ENCODE data around the gene TNFAIP8.

The TNFAIP8 gene

GRCh38 chr5:119378075-119378700 is 22.4 kb downstream of the TNFAIP8 start:
- H3K9ac ChIP-seq (ENCODE audit: low read length) = no peak overlapping the region
- H3K36me3 ChIP-seq (ENCODE audit: control insufficient read depth, low read depth, low read length) = no peaks in the 10 kb centered on the region
- H3K4me1 ChIP-seq (ENCODE audit: control insufficient read depth, low read depth, low read length) = peaks cover 9% of the 10 kb centered on the region

GRCh38 chr5:119379096-119379495 is 23.3 kb downstream of the TNFAIP8 start:
- H3K9ac ChIP-seq (ENCODE audit: low read length) = no peak overlapping the region
- no peaks in the 10 kb centered on the region for H3K27me3 ChIP-seq (ENCODE audit: control insufficient read depth, insufficient read depth, low read length)
- H3K4me3 ChIP-seq (ENCODE audit: low read length) = no peak overlapping the region
- H3K4me1 ChIP-seq (ENCODE audit: control insufficient read depth, low read depth, low read length) = peaks cover 9% of the 10 kb centered on the region
- no peaks in the 10 kb centered on the region for H3K36me3 ChIP-seq (ENCODE audit: control insufficient read depth, low read depth, low read length)
- no peaks in the 10 kb centered on the region for H3K9me3 ChIP-seq (ENCODE audit: control insufficient read depth, low read depth, low read length)
- no peak overlapping the region for H3K27ac ChIP-seq (ENCODE audit: low read length)

More at GRCh38 chr5:119378075-119378700, 22.4 kb downstream of the TNFAIP8 start:
- Histone ChIP-seq H3K9me3 (ENCODE audit: control insufficient read depth, low read depth, low read length) (no peaks in the 10 kb centered on the region), H3K27me3 (ENCODE audit: control insufficient read depth, insufficient read depth, low read length) (no peaks in the 10 kb centered on the region), H3K27ac (ENCODE audit: low read length) (no peak overlapping the region), H3K4me3 (ENCODE audit: low read length) (no peak overlapping the region)

- Histone ChIP-seq H3K36me3 (ENCODE audit: control insufficient read depth, low read depth, low read length) (no peaks in the 10 kb centered on the region), H3K27ac (ENCODE audit: low read length) (no peak overlapping the region), H3K9ac (ENCODE audit: low read length) (no peak overlapping the region), H3K9me3 (ENCODE audit: control insufficient read depth, low read depth, low read length) (no peaks in the 10 kb centered on the region), H3K27me3 (ENCODE audit: control insufficient read depth, insufficient read depth, low read length) (no peaks in the 10 kb centered on the region), H3K4me3 (ENCODE audit: low read length) (no peak overlapping the region), H3K4me1 (ENCODE audit: control insufficient read depth, low read depth, low read length) (peaks cover 9% of the 10 kb centered on the region)
Observed at GRCh38 chr5:119379942-119380547, 24.2 kb downstream of the TNFAIP8 start.

- Histone ChIP-seq H3K9me3 (ENCODE audit: control insufficient read depth, low read depth, low read length) (no peaks in the 10 kb centered on the region), H3K9ac (ENCODE audit: low read length) (no peak overlapping the region), H3K27ac (ENCODE audit: low read length) (no peak overlapping the region), H3K4me3 (ENCODE audit: low read length) (no peak overlapping the region), H3K4me1 (ENCODE audit: control insufficient read depth, low read depth, low read length) (peaks cover 15% of the 10 kb centered on the region), H3K27me3 (ENCODE audit: control insufficient read depth, insufficient read depth, low read length) (no peaks in the 10 kb centered on the region), H3K36me3 (ENCODE audit: control insufficient read depth, low read depth, low read length) (no peaks in the 10 kb centered on the region)
Observed at GRCh38 chr5:119382169-119382568, 26.4 kb downstream of the TNFAIP8 start.

- Histone ChIP-seq H3K36me3 (ENCODE audit: control insufficient read depth, low read depth, low read length) (no peaks in the 10 kb centered on the region), H3K9me3 (ENCODE audit: control insufficient read depth, low read depth, low read length) (no peaks in the 10 kb centered on the region), H3K27ac (ENCODE audit: low read length) (no peak overlapping the region), H3K4me3 (ENCODE audit: low read length) (no peak overlapping the region), H3K9ac (ENCODE audit: low read length) (no peak overlapping the region), H3K27me3 (ENCODE audit: control insufficient read depth, insufficient read depth, low read length) (no peaks in the 10 kb centered on the region), H3K4me1 (ENCODE audit: control insufficient read depth, low read depth, low read length) (peaks cover 10% of the 10 kb centered on the region)
Observed at GRCh38 chr5:119383008-119383407, 27.2 kb downstream of the TNFAIP8 start.

GRCh38 chr5:119385136-119385535 is 29.3 kb downstream of the TNFAIP8 start:
- Histone ChIP-seq H3K36me3 (ENCODE audit: control insufficient read depth, low read depth, low read length) (no peaks in the 10 kb centered on the region), H3K4me1 (ENCODE audit: control insufficient read depth, low read depth, low read length) (peaks cover 17% of the 10 kb centered on the region), H3K4me3 (ENCODE audit: low read length) (no peak overlapping the region), H3K27me3 (ENCODE audit: control insufficient read depth, insufficient read depth, low read length) (no peaks in the 10 kb centered on the region), H3K27ac (ENCODE audit: low read length) (no peak overlapping the region), H3K9ac (ENCODE audit: low read length) (no peak overlapping the region), H3K9me3 (ENCODE audit: control insufficient read depth, low read depth, low read length) (no peaks in the 10 kb centered on the region)

GRCh38 chr5:119385536-119386128 is 29.8 kb downstream of the TNFAIP8 start:
- Histone ChIP-seq H3K36me3 (ENCODE audit: control insufficient read depth, low read depth, low read length) (no peaks in the 10 kb centered on the region), H3K27me3 (ENCODE audit: control insufficient read depth, insufficient read depth, low read length) (no peaks in the 10 kb centered on the region), H3K4me3 (ENCODE audit: low read length) (no peak overlapping the region), H3K9ac (ENCODE audit: low read length) (no peak overlapping the region), H3K27ac (ENCODE audit: low read length) (no peak overlapping the region), H3K9me3 (ENCODE audit: control insufficient read depth, low read depth, low read length) (no peaks in the 10 kb centered on the region), H3K4me1 (ENCODE audit: control insufficient read depth, low read depth, low read length) (peaks cover 17% of the 10 kb centered on the region)

GRCh38 chr5:119386596-119387344 is 31.0 kb downstream of the TNFAIP8 start:
- H3K36me3 ChIP-seq (ENCODE audit: control insufficient read depth, low read depth, low read length) = no peaks in the 10 kb centered on the region
- peaks cover 17% of the 10 kb centered on the region for H3K4me1 ChIP-seq (ENCODE audit: control insufficient read depth, low read depth, low read length)

GRCh38 chr5:119387945-119388618 is 32.3 kb downstream of the TNFAIP8 start:
- Histone ChIP-seq H3K27ac (ENCODE audit: low read length) (no peak overlapping the region), H3K36me3 (ENCODE audit: control insufficient read depth, low read depth, low read length) (peaks cover 3% of the 10 kb centered on the region), H3K9me3 (ENCODE audit: control insufficient read depth, low read depth, low read length) (no peaks in the 10 kb centered on the region), H3K9ac (ENCODE audit: low read length) (no peak overlapping the region), H3K4me3 (ENCODE audit: low read length) (no peak overlapping the region), H3K4me1 (ENCODE audit: control insufficient read depth, low read depth, low read length) (peaks cover 17% of the 10 kb centered on the region), H3K27me3 (ENCODE audit: control insufficient read depth, insufficient read depth, low read length) (no peaks in the 10 kb centered on the region)

More at GRCh38 chr5:119386596-119387344, 31.0 kb downstream of the TNFAIP8 start:
- no peak overlapping the region for H3K27ac ChIP-seq (ENCODE audit: low read length)
- H3K27me3 ChIP-seq (ENCODE audit: control insufficient read depth, insufficient read depth, low read length) = no peaks in the 10 kb centered on the region
- no peak overlapping the region for H3K4me3 ChIP-seq (ENCODE audit: low read length)
- H3K9ac ChIP-seq (ENCODE audit: low read length) = no peak overlapping the region
- H3K9me3 ChIP-seq (ENCODE audit: control insufficient read depth, low read depth, low read length) = no peaks in the 10 kb centered on the region

GRCh38 chr5:119388619-119389190 is 32.9 kb downstream of the TNFAIP8 start:
- peaks cover 9% of the 10 kb centered on the region for H3K36me3 ChIP-seq (ENCODE audit: control insufficient read depth, low read depth, low read length)
- H3K4me3 ChIP-seq (ENCODE audit: low read length) = no peak overlapping the region
- no peak overlapping the region for H3K9ac ChIP-seq (ENCODE audit: low read length)
- H3K4me1 ChIP-seq (ENCODE audit: control insufficient read depth, low read depth, low read length) = peaks cover 17% of the 10 kb centered on the region
- no peaks in the 10 kb centered on the region for H3K27me3 ChIP-seq (ENCODE audit: control insufficient read depth, insufficient read depth, low read length)
- H3K9me3 ChIP-seq (ENCODE audit: control insufficient read depth, low read depth, low read length) = no peaks in the 10 kb centered on the region
- no peak overlapping the region for H3K27ac ChIP-seq (ENCODE audit: low read length)
